Adrenal gland (tissue), 12 donors: ENCODE measurements around the gene FAM78A. TPM values are rescaled to one million over a fixed set of nuclear protein-coding genes. Genes with fewer than 3 reads are reported as not detected.
"Not testable (repeated sequence)": the region's sequence is repeated elsewhere in the genome, so short reads cannot be mapped to it uniquely, and the experiment has no call there.

Source experiments
- DNase-seq, 7 donors: peaks; one replicate each; pipeline ENCODE4 v3.0.0-alpha.2; 2019 to 2020
- H3K27ac ChIP-seq, 5 donors: fragments of 200-600 bp; sonication (generic) in 4 of 5; 1 replicate in 3 of 5; 2 replicates in 2 of 5; pipeline versions ENCODE4 v1.5.1 to v1.8.0; 2016 to 2020; ENCODE audit warnings: mild to moderate bottlenecking in 1 of 5
- H3K27me3 ChIP-seq: fragments of 200-600 bp; 2 replicates; pipeline ENCODE4 v1.8.0; 2021
- H3K36me3 ChIP-seq, 2 donors: fragments of 200-600 bp; replicated peaks in 1 of 2; 1 replicate in 1 of 2; 2 replicates in 1 of 2; pipeline versions ENCODE4 v1.5.1 to v1.8.0; 2018 to 2022
- H3K4me1 ChIP-seq, 2 donors: fragments of 200-600 bp; replicated peaks in 1 of 2; 1 replicate in 1 of 2; 2 replicates in 1 of 2; pipeline versions ENCODE4 v1.5.1 to v1.8.0; 2018 to 2021
- H3K4me3 ChIP-seq, 4 donors: fragments of 200-600 bp; sonication (generic) in 3 of 4; one replicate each; pipeline ENCODE4 v1.5.1; 2016 to 2018
- H3K9me3 ChIP-seq, 3 donors: fragments of 200-600 bp; sonication (generic) in 1 of 3; replicated peaks in 1 of 3; 1 replicate in 2 of 3; 2 replicates in 1 of 3; pipeline versions ENCODE4 v1.5.1 to v1.8.0; 2016 to 2021
- CTCF ChIP-seq, 6 experiments: fragments of 450-650 bp in 4 of 6; fragments of 200-600 bp in 2 of 6; sonication (generic) in 1 of 6; IDR thresholded peaks; 1 replicate in 5 of 6; 2 replicates in 1 of 6; pipeline versions ENCODE4 v1.5.1 to v1.8.0; 2016 to 2021; ENCODE audit warnings: antibody characterized with exemption in 6 of 6, mild to moderate bottlenecking in 2 of 6, moderate library complexity in 1 of 6
- POLR2A ChIP-seq, 2 donors: fragments of 450-650 bp; IDR thresholded peaks; one replicate each; pipeline ENCODE4 v1.6.1; 2017; ENCODE audit warnings: antibody characterized with exemption in 2 of 2, mild to moderate bottlenecking in 2 of 2, moderate library complexity in 1 of 2
- WGBS, 4 donors: extraction: QIAGEN DNeasy Blood & Tissue Kit in 2 of 4; methylation state at CpG; one replicate each; pipeline versions ENCODE4 v1.1.5 to v1.1.7; 2013 to 2017; 5-methylcytosine and 5-hydroxymethylcytosine counted together
- intact Hi-C, 2 donors: fragments of 100-400 bp; cut with DNase I; formaldehyde crosslinking; loops; one replicate each; pipeline versions ENCODE4 v1.14.1 to v1.15.0; 2022 to 2023
- polyA plus RNA-seq, 3 donors: library from polyadenylated mRNA; stranded (reverse); fragments of 200-250 nt in 2 of 3; fragments of 350-450 nt in 1 of 3; fragmentation: Illumina TruSeq in 1 of 3; extraction: RNeasy Lipid Tissue Mini Kit (QIAGEN cat#74804) in 1 of 3; gene quantifications; one replicate each; pipeline ENCODE4 v1.2.3, GENCODE V29; 2013 to 2014
- total RNA-seq, 9 donors: library from RNA; depleted of rRNA in 4 of 9; stranded (reverse); fragments of >200 nt in 4 of 9; fragments of 120-200 nt in 1 of 9; fragmentation: NEBNext Ultra II Directional in 1 of 9; extraction: Animal tissue kit (Norgen Biotek cat#: 25700) in 1 of 9; gene quantifications; one replicate each; pipeline versions ENCODE4 v1.1.0 to v1.2.4, GENCODE V29; 2013 to 2023
- donor health status: healthy with polysubstance abuse.
- donor health status: Bipolar disorder and iron deficiency.
- donor health status: DM: yes; HTN: yes; CAD: no.
- donor health status: DM: no; HTN: no; CAD: no.
- donor health status: DM: no; HTN: no; CAD: no.
- donor health status: DM: yes; HTN: yes; CAD: no.

FAM78A gene
- total and polyA plus RNA-seq, 12 donors = 1.1 to 11.7 (median 6.5) TPM

- H3K36me3 ChIP-seq = peaks cover 0 to 10% of the 10 kb centered on the region in 2 donors
- H3K27me3 ChIP-seq = no peaks in the 10 kb centered on the region
- 53 to 81% (median 77%) methylated on average over 4 of the region's 4 CpGs for WGBS, 4 donors
- TF ChIP-seq CTCF (IDR thresholded peaks at IDR 0.05) = no peak
- no peak for DNase-seq
- no peaks in the 10 kb centered on the region for H3K9me3 ChIP-seq
- H3K4me1 ChIP-seq = peaks cover 0 to 6% of the 10 kb centered on the region in 2 donors
- H3K27ac ChIP-seq = no peak overlapping the region
- intact Hi-C loops = no loop called here
- no peak overlapping the region for H3K4me3 ChIP-seq
These were observed 59.5 kb downstream of the FAM78A start for GRCh38 chr9:131216806-131217205.

- H3K27me3 ChIP-seq = no peaks in the 10 kb centered on the region
- H3K27ac ChIP-seq = peak overlapping the region in 1 of 5 donors; percentile 10
- peaks cover 0 to 6% of the 10 kb centered on the region in 2 donors for H3K4me1 ChIP-seq
These were observed 61.4 kb downstream of the FAM78A start for GRCh38 chr9:131214876-131215275.

GRCh38 chr9:131214286-131214856 is 61.9 kb downstream of the FAM78A start:
- Histone ChIP-seq H3K4me1 (peaks cover 0 to 6% of the 10 kb centered on the region in 2 donors), H3K27ac (peak overlapping the region in 1 of 5 donors; percentile 10), H3K36me3 (peaks cover 0 to 9% of the 10 kb centered on the region in 2 donors), H3K4me3 (no peak overlapping the region), H3K9me3 (no peaks in the 10 kb centered on the region), H3K27me3 (no peaks in the 10 kb centered on the region)
- 50 to 78% (median 72%) methylated on average over 7 of the region's 7 CpGs for WGBS, 4 donors
- TF ChIP-seq POLR2A (IDR thresholded peaks at IDR 0.05) (no peak), CTCF (IDR thresholded peaks at IDR 0.05) (no peak)
- intact Hi-C loops = no loop called here
- DNase-seq = no peak

More at GRCh38 chr9:131214876-131215275, 61.4 kb downstream of the FAM78A start:
- no peak for DNase-seq
- Histone ChIP-seq H3K9me3 (no peaks in the 10 kb centered on the region), H3K4me3 (no peak overlapping the region), H3K36me3 (peaks cover 0 to 10% of the 10 kb centered on the region in 2 donors)
- intact Hi-C loops = no loop called here
- WGBS, 4 donors = 53 to 70% (median 66%) methylated on average over 4 of the region's 4 CpGs
- TF ChIP-seq CTCF (IDR thresholded peaks at IDR 0.05) (no peak), POLR2A (IDR thresholded peaks at IDR 0.05) (no peak)

GRCh38 chr9:131211920-131212319 is 64.4 kb downstream of the FAM78A start:
- H3K4me3 ChIP-seq, DNase-seq, H3K27ac ChIP-seq, intact Hi-C loops, H3K9me3 ChIP-seq, H3K4me1 ChIP-seq, H3K27me3 ChIP-seq: not testable (repeated sequence)
- peaks cover 0 to 12% of the 10 kb centered on the region in 2 donors for H3K36me3 ChIP-seq
- 93 to 95% (median 94%) methylated on average over 4 of the region's 4 CpGs for WGBS, 4 donors

Other genes starting within 250 kb of the FAM78A start
- 10 to 100 TPM in 2 of 9 donors, 1 to 10 TPM in 7; 2.1 to 19.2 (median 5.6) TPM for gene AIF1L, start 180.0 kb downstream of the FAM78A start, total RNA-seq
- gene AIF1L, start 180.0 kb downstream of the FAM78A start, polyA plus RNA-seq = 10 to 100 TPM in 1 of 3 donors, 1 to 10 TPM in 2; 4.2 to 12.7 (median 8.5) TPM
- 10 to 100 TPM; 22.6 to 76.6 (median 39.3) TPM for gene NUP214, start 150.9 kb downstream of the FAM78A start, total RNA-seq
- 10 to 100 TPM; 31.7 to 47.5 (median 32.0) TPM for gene NUP214, start 150.9 kb downstream of the FAM78A start, polyA plus RNA-seq
- gene PLPP7, start 13.2 kb upstream of the FAM78A start, total RNA-seq = 10 to 100 TPM; 11.1 to 31.4 (median 19.0) TPM
- gene PLPP7, start 13.2 kb upstream of the FAM78A start, polyA plus RNA-seq = 10 to 100 TPM in 1 of 3 donors, 1 to 10 TPM in 2; 4.8 to 13.2 (median 10.0) TPM
- 100 to 1,000 TPM in 8 of 9 donors, 10 to 100 TPM in 1; 42.3 to 255 (median 152) TPM for gene PRRC2B, start 117.6 kb upstream of the FAM78A start, total RNA-seq
- 100 to 1,000 TPM in 1 of 3 donors, 10 to 100 TPM in 2; 56.9 to 141 (median 98.1) TPM for gene PRRC2B, start 117.6 kb upstream of the FAM78A start, polyA plus RNA-seq
- 10 to 100 TPM; 21.3 to 47.5 (median 32.5) TPM for gene POMT1, start 226.4 kb upstream of the FAM78A start, total RNA-seq
- 10 to 100 TPM; 10.1 to 60.9 (median 59.5) TPM for gene POMT1, start 226.4 kb upstream of the FAM78A start, polyA plus RNA-seq